Measurements from ENCODE around the gene HS3ST5.

DNA sequence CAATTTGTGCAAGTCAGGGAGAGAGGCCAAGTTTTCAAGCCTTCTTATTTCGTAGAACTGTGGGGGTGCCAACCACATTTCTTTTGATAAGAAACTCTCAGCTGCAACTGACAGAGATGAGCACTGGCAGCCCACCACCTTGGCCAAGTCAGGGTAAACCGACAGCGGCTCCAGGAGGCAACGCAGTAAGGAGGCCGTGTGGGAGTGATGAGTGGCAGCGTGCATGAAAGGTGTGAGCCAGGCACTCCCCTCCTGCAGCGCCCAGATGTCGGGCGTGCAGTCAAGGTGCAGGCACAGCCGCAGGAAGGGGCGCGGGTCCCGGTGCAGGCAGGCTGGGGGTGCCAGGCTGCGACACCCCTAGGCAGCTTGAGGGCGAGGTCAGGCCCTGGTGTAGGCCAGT, 322.6 kb downstream of the HS3ST5 start:
- TF ChIP-seq POLR2A (IDR thresholded peaks at IDR 0.05) = no peak
- TF ChIP-seq, protein P1, sequence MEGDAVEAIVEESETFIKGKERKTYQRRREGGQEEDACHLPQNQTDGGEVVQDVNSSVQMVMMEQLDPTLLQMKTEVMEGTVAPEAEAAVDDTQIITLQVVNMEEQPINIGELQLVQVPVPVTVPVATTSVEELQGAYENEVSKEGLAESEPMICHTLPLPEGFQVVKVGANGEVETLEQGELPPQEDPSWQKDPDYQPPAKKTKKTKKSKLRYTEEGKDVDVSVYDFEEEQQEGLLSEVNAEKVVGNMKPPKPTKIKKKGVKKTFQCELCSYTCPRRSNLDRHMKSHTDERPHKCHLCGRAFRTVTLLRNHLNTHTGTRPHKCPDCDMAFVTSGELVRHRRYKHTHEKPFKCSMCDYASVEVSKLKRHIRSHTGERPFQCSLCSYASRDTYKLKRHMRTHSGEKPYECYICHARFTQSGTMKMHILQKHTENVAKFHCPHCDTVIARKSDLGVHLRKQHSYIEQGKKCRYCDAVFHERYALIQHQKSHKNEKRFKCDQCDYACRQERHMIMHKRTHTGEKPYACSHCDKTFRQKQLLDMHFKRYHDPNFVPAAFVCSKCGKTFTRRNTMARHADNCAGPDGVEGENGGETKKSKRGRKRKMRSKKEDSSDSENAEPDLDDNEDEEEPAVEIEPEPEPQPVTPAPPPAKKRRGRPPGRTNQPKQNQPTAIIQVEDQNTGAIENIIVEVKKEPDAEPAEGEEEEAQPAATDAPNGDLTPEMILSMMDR (IDR thresholded peaks at IDR 0.05) = no peak
